ENCODE results near the gene MGAT4A.
"Not testable (repeated sequence)": the region's sequence is repeated elsewhere in the genome, so short reads cannot be mapped to it uniquely, and the experiment has no call there.

Gene MGAT4A

GRCh38 chr2:98685930-98686887, 44.7 kb downstream of the MGAT4A start:
- Histone ChIP-seq H3K27ac (ENCODE audit: low read depth, low read length) (no peak overlapping the region), H3K36me3 (ENCODE audit: control insufficient read depth, insufficient read depth, low read length) (no peaks in the 10 kb centered on the region), H3K4me1 (ENCODE audit: control insufficient read depth, insufficient read depth, low read length) (no peaks in the 10 kb centered on the region), H3K9ac (ENCODE audit: low read length) (no peak overlapping the region), H3K4me3 (ENCODE audit: low read length) (no peak overlapping the region), H3K27me3 (ENCODE audit: control insufficient read depth, insufficient read depth, low read length) (no peaks in the 10 kb centered on the region)

GRCh38 chr2:98683728-98684127, 47.2 kb downstream of the MGAT4A start:
- Histone ChIP-seq H3K9ac (ENCODE audit: low read length) (no peak overlapping the region), H3K27ac (ENCODE audit: low read depth, low read length) (no peak overlapping the region), H3K4me1 (ENCODE audit: control insufficient read depth, insufficient read depth, low read length) (no peaks in the 10 kb centered on the region), H3K27me3 (ENCODE audit: control insufficient read depth, insufficient read depth, low read length) (no peaks in the 10 kb centered on the region), H3K4me3 (ENCODE audit: low read length) (no peak overlapping the region), H3K36me3 (ENCODE audit: control insufficient read depth, insufficient read depth, low read length) (no peaks in the 10 kb centered on the region)

DNA sequence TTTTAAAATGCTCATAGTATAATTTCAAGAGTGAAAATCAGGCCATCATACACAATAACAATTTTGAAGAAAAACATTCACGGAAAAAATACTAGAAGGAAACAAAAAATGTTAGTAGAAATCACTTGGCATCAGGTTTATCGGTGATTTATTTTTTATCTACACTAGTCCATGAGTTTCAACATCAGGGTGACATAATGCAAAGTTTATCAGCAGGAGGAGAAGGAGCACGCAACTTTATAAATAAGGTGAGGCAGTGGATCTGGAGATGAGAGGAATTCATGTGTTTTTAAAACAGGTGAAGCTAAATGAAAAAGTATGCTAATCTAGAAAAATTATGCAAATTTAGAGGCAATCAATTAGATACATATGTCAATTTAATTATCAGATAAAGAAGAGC, 54.2 kb downstream of the MGAT4A start:
- Histone ChIP-seq H3K27ac (ENCODE audit: low read depth, low read length) (no peak overlapping the region), H3K4me3 (ENCODE audit: low read length) (no peak overlapping the region), H3K27me3 (ENCODE audit: control insufficient read depth, insufficient read depth, low read length) (no peaks in the 10 kb centered on the region), H3K36me3 (ENCODE audit: control insufficient read depth, insufficient read depth, low read length) (no peaks in the 10 kb centered on the region), H3K4me1 (ENCODE audit: control insufficient read depth, insufficient read depth, low read length) (no peaks in the 10 kb centered on the region), H3K9ac (ENCODE audit: low read length) (no peak overlapping the region)

- Histone ChIP-seq H3K4me1 (ENCODE audit: control insufficient read depth, insufficient read depth, low read length) (no peaks in the 10 kb centered on the region), H3K36me3 (ENCODE audit: control insufficient read depth, insufficient read depth, low read length) (peaks cover 3% of the 10 kb centered on the region), H3K27me3 (ENCODE audit: control insufficient read depth, insufficient read depth, low read length) (no peaks in the 10 kb centered on the region), H3K4me3 (ENCODE audit: low read length) (no peak overlapping the region), H3K9ac (ENCODE audit: low read length) (no peak overlapping the region), H3K27ac (ENCODE audit: low read depth, low read length) (no peak overlapping the region)
Measured at GRCh38 chr2:98674233-98674964, 56.5 kb downstream of the MGAT4A start.

GRCh38 chr2:98669675-98670074, 61.3 kb downstream of the MGAT4A start:
- Histone ChIP-seq H3K4me3 (ENCODE audit: low read length) (no peak overlapping the region), H3K36me3 (ENCODE audit: control insufficient read depth, insufficient read depth, low read length) (peaks cover 3% of the 10 kb centered on the region), H3K27ac (ENCODE audit: low read depth, low read length) (no peak overlapping the region), H3K4me1 (ENCODE audit: control insufficient read depth, insufficient read depth, low read length) (no peaks in the 10 kb centered on the region), H3K27me3 (ENCODE audit: control insufficient read depth, insufficient read depth, low read length) (no peaks in the 10 kb centered on the region), H3K9ac (ENCODE audit: low read length) (no peak overlapping the region)

DNA sequence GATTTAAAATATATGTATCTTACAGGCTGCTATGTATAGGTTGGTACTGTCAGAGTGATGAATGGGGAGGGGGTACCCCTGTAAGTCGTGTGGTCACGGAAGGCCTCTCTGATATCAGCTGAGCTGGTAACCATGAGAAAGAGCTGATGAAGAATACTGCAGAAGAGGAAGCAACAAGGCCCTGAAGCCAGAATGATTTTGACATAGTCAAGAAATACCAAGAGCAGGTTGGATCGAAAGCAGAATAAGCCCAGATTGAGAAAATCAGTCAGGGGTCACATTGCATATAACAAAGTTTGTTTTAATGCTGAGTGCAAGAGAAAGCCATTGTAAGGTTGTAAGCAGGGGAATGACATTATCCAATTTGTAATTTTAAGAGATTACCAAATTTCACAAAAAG, 65.3 kb downstream of the MGAT4A start:
- Histone ChIP-seq H3K27ac (ENCODE audit: low read depth, low read length) (no peak overlapping the region), H3K4me3 (ENCODE audit: low read length) (no peak overlapping the region), H3K27me3 (ENCODE audit: control insufficient read depth, insufficient read depth, low read length) (no peaks in the 10 kb centered on the region), H3K36me3 (ENCODE audit: control insufficient read depth, insufficient read depth, low read length) (no peaks in the 10 kb centered on the region), H3K9ac (ENCODE audit: low read length) (no peak overlapping the region), H3K4me1 (ENCODE audit: control insufficient read depth, insufficient read depth, low read length) (no peaks in the 10 kb centered on the region)

DNA sequence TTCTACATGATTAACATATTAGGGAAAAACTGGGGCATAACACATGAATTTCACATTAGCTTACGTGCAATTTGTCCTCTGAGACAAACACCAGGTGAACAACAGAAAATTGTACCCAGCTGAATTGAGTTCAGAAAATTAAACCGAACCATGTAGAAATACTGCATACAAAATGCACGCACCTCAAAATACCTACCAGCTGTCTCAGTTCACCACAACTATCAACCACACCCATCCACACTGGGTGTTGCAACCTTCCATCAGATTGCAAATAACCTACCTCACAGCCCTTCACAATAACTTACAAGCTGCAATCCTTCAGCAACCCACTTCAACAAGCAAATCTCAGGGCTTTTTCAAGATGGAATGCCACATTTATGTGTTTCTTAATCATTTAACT, 66.6 kb downstream of the MGAT4A start:
- H3K4me1 ChIP-seq (ENCODE audit: control insufficient read depth, insufficient read depth, low read length), result no peaks in the 10 kb centered on the region
- no peak overlapping the region for H3K27ac ChIP-seq (ENCODE audit: low read depth, low read length)
- no peak overlapping the region for H3K4me3 ChIP-seq (ENCODE audit: low read length)

DNA sequence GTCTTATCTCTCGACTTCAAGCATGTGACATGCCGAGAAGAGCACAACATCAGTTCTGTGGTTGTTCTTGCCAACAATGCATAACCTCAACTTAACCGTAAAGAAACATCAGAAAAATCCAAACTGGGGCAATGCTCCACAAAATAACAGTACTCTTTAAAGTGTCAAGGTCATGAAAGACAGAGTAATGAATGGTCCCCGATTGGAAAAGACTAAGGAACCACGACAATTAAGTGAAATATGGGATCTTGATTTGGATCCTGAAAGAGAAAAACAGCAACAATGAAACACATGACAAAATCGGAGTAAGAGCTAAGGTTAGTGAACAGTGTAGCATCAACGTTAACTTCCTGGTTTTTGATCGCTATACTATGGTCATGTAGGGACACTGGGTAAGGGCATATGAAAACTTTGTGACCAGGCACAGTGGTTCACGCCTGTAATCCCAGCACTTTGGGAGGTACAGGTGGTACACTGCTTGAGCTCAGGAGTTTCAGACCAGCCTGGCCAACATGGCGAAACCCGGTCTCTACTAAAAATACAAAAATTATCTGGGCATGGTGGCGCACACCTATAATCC, 67.3 kb downstream of the MGAT4A start:
- no peak overlapping the region for H3K9ac ChIP-seq (ENCODE audit: low read length)
- H3K27ac ChIP-seq (ENCODE audit: low read depth, low read length), result no peak overlapping the region
- no peaks in the 10 kb centered on the region for H3K4me1 ChIP-seq (ENCODE audit: control insufficient read depth, insufficient read depth, low read length)
- no peaks in the 10 kb centered on the region for H3K36me3 ChIP-seq (ENCODE audit: control insufficient read depth, insufficient read depth, low read length)
- no peaks in the 10 kb centered on the region for H3K27me3 ChIP-seq (ENCODE audit: control insufficient read depth, insufficient read depth, low read length)
- H3K4me3 ChIP-seq (ENCODE audit: low read length), result no peak overlapping the region

More for the DNA sequence above, 66.6 kb downstream of the MGAT4A start:
- Histone ChIP-seq H3K27me3 (ENCODE audit: control insufficient read depth, insufficient read depth, low read length) (no peaks in the 10 kb centered on the region), H3K9ac (ENCODE audit: low read length) (no peak overlapping the region), H3K36me3 (ENCODE audit: control insufficient read depth, insufficient read depth, low read length) (no peaks in the 10 kb centered on the region)

- not testable (repeated sequence) for H3K4me3 ChIP-seq (ENCODE audit: low read length); H3K27ac ChIP-seq (ENCODE audit: low read depth, low read length); H3K9ac ChIP-seq (ENCODE audit: low read length); H3K4me1 ChIP-seq (ENCODE audit: control insufficient read depth, insufficient read depth, low read length); H3K27me3 ChIP-seq (ENCODE audit: control insufficient read depth, insufficient read depth, low read length); H3K36me3 ChIP-seq (ENCODE audit: control insufficient read depth, insufficient read depth, low read length)
Measured at GRCh38 chr2:98659491-98659840, 71.5 kb downstream of the MGAT4A start.

DNA sequence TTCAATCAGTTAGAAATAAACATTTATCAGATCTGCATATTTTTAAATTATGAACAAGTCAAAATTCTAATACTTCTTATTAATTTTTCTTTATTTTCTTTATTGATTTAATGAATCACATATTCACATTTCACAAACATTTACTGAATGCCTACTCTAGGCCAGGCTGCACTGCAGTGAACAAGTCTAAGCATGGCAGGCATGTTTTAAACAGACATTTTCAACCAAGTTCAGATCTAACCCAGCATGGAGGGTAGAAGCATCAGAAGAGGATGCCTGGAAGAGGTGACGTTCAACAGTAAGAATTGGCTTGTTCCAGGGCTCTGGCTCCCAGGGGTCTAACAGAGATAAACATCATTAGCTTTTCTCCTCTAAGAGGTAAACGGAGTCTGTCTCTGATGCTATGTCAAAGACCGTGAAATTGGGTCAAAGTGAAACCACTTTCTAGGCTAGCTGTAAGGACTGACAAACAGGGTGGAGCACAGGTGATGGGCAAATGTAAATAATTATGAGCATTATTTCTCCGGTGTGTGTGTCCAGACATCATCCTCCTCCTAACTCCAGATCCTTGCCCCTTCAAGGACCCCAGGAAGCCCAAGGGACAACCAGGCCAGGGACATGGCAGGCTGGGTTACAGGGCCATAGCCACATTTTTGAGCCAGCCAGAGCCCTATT, 72.0 kb downstream of the MGAT4A start:
- Histone ChIP-seq H3K27ac (ENCODE audit: low read depth, low read length) (no peak overlapping the region), H3K9ac (ENCODE audit: low read length) (no peak overlapping the region), H3K36me3 (ENCODE audit: control insufficient read depth, insufficient read depth, low read length) (no peaks in the 10 kb centered on the region), H3K4me1 (ENCODE audit: control insufficient read depth, insufficient read depth, low read length) (no peaks in the 10 kb centered on the region), H3K27me3 (ENCODE audit: control insufficient read depth, insufficient read depth, low read length) (no peaks in the 10 kb centered on the region), H3K4me3 (ENCODE audit: low read length) (no peak overlapping the region)

DNA sequence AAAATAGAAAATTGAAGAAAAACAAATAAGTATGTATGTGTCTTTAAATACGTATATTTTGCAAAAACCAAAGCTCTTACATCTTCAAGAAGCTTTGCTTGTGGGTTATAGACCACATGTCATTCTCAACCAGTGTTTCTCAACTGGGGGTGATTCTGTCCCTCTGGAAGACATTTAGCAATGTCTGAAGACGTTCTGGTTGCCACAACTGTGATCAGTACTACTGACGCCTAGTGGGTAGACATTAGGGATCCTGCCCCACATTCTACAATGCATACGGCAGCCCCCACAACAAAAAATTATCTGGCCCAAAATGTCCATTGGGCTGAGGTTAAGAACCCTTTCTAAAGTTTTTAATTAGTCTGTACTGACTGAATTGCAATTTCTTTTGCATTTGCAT, 74.1 kb downstream of the MGAT4A start:
- Histone ChIP-seq H3K27ac (ENCODE audit: low read depth, low read length) (no peak overlapping the region), H3K27me3 (ENCODE audit: control insufficient read depth, insufficient read depth, low read length) (no peaks in the 10 kb centered on the region)

More for the DNA sequence above, 74.1 kb downstream of the MGAT4A start:
- Histone ChIP-seq H3K9ac (ENCODE audit: low read length) (no peak overlapping the region), H3K4me3 (ENCODE audit: low read length) (no peak overlapping the region), H3K4me1 (ENCODE audit: control insufficient read depth, insufficient read depth, low read length) (no peaks in the 10 kb centered on the region), H3K36me3 (ENCODE audit: control insufficient read depth, insufficient read depth, low read length) (no peaks in the 10 kb centered on the region)
